Endothelial cell of umbilical vein (primary cell): ENCODE results near the gene DGKI.

Experiments
- EZH2 ChIP-seq: IDR thresholded peaks from 2 replicates; pipeline ENCODE4 v1.6.1; 2012; ENCODE audit warnings: borderline replicate concordance, low read depth, mild to moderate bottlenecking, moderate library complexity, low read length, inconsistent platforms; ENCODE audit not compliant: severe bottlenecking
- GATA2 ChIP-seq: IDR thresholded peaks from 2 replicates; pipeline ENCODE4 v1.7.0; 2011; ENCODE audit warnings: low read depth, mild to moderate bottlenecking, moderate library complexity, mixed read lengths, low read length; ENCODE audit not compliant: insufficient read length, insufficient read depth
- JUN ChIP-seq: IDR thresholded peaks from 2 replicates; pipeline ENCODE4 v1.6.1; 2011; ENCODE audit warnings: borderline replicate concordance, low read depth; ENCODE audit not compliant: insufficient read length, insufficient read depth
- POLR2A ChIP-seq: IDR thresholded peaks from 2 replicates; pipeline ENCODE4 v1.6.1; 2012; ENCODE audit warnings: low read depth, mild to moderate bottlenecking, control low read depth, low read length
- POLR2AphosphoS5 ChIP-seq: IDR thresholded peaks from 2 replicates; pipeline ENCODE4 v1.6.1; 2012; ENCODE audit warnings: low read depth, mild to moderate bottlenecking, control low read depth, low read length, moderate library complexity; ENCODE audit not compliant: insufficient read depth
- TF ChIP-seq, protein P1 (sequence below), 2 donors: IDR thresholded peaks; 1 replicate in 1 of 2; 2 replicates in 1 of 2; pipeline ENCODE4 v1.5.1; 2011; ENCODE audit warnings: low read length in 2 of 2, mild to moderate bottlenecking in 2 of 2, moderate library complexity in 2 of 2, control low read depth in 1 of 2, inconsistent platforms in 1 of 2, low read depth in 1 of 2; ENCODE audit not compliant: insufficient read depth in 1 of 2; ENCODE audit errors: extremely low read depth in 1 of 2
- TF ChIP-seq, protein P2 (sequence below): IDR thresholded peaks from 2 replicates; pipeline ENCODE4 v1.6.1; 2011; ENCODE audit not compliant: insufficient read depth, insufficient read length

DNA sequence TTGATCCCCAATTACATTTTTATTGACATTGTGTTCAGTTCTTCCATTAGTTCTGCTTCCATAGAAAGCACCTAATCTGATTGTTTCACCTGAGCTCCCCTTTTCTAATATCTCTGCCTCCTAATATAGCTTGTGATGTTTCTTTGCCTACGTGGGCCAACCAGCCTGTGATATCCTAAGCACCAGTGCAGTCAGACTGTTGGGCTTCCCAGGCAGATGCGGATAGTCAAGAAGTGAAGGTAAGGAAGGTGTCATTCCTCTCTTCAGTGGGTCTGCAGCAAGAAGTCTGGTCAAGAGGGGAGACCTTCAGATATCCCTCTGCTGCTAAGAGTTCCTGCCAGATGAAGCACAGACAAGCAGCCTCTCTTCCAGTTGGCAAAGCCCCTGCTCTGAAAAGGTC, 16.2 kb upstream of the DGKI start:
- TF ChIP-seq POLR2A (no peak), EZH2 (no peak), JUN (no peak), GATA2 (no peak), POLR2AphosphoS5 (no peak)
- TF ChIP-seq, protein P1, sequence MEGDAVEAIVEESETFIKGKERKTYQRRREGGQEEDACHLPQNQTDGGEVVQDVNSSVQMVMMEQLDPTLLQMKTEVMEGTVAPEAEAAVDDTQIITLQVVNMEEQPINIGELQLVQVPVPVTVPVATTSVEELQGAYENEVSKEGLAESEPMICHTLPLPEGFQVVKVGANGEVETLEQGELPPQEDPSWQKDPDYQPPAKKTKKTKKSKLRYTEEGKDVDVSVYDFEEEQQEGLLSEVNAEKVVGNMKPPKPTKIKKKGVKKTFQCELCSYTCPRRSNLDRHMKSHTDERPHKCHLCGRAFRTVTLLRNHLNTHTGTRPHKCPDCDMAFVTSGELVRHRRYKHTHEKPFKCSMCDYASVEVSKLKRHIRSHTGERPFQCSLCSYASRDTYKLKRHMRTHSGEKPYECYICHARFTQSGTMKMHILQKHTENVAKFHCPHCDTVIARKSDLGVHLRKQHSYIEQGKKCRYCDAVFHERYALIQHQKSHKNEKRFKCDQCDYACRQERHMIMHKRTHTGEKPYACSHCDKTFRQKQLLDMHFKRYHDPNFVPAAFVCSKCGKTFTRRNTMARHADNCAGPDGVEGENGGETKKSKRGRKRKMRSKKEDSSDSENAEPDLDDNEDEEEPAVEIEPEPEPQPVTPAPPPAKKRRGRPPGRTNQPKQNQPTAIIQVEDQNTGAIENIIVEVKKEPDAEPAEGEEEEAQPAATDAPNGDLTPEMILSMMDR (IDR thresholded peaks at IDR 0.05; ENCODE audit: extremely low read depth in 1 of 2, insufficient read depth in 1 of 2, low read depth in 1 of 2, low read length in 2 of 2), result no peak
- TF ChIP-seq, protein P2, sequence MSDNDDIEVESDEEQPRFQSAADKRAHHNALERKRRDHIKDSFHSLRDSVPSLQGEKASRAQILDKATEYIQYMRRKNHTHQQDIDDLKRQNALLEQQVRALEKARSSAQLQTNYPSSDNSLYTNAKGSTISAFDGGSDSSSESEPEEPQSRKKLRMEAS, result no peak
